Middle frontal gyrus (tissue), 1 donor: ENCODE data around the gene TUBA3E.
"Not testable (repeated sequence)": the region's sequence is repeated elsewhere in the genome, so short reads cannot be mapped to it uniquely, and the experiment has no call there.

ENCODE experiments used
- DNase-seq: peaks from one replicate; pipeline ENCODE4 v3.0.0-alpha.2; 2015; ENCODE audit warnings: low spot score; ENCODE audit errors: extremely low spot score

TUBA3E gene

DNA sequence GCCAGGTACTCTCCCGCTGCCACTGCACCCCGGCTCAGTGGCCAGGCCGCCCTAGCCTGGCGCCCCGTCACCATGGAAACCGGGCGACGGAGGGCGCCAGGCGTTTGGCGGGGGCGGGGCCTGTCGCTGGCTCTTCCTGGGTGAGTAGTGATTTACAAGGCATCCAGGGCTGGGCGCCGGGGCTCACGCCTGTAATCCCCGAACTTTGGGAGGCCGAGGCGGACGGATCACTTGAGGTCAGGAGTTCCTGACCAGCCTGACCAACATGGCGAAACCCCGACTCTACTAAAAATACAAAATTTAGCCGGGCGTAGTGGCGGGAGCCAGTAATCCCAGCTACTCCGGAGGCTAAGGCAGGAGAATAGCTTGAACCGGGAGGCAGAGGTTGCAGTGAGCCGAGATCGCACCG, 53.2 kb downstream of the TUBA3E start, which contains the start of gene CCDC74B:
Gene CCDC74B, minus strand, starts transcription at position 107 of the 409 bp plus-strand sequence. CDS start 116 bp downstream, outside the sequence.
- not testable (repeated sequence) for DNase-seq

DNA sequence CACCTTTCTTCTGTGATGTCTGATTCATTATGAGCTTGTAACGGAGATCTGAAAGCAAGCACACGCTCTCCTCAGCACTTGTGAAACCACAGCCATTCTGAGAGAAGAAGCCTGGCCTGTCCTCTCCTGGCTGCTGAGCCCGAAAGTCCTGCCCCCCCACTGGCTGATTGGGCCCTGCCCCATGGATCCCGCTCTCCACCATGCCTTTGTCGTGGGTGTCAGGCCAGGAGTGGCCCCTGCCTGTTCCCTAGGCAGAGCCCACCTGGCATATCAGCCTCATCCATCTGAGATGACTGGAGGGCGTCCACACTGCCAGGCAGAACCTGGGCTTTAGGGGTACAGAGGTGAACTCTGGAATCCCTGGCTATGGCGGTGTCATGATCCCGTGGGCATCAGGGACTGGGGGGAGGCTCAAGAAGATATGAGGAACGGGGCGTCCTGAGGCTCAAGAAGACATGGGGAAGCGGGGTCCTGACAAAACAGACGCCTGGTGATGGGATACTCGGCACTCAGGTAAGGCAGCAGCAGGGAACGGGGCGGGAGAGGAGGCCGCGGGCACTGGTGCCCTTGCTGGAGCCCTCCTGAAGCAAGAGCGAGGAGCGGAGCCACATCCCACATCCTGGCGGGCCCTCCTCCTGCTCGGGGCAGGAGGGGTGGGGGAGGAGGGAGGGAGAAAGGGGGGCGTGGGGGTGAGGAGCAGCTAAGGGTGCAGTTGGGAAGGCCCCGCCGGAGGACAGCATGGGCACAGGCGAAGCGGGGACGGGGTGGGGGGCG, 54.8 kb downstream of the TUBA3E start:
- not testable (repeated sequence) for DNase-seq

DNA sequence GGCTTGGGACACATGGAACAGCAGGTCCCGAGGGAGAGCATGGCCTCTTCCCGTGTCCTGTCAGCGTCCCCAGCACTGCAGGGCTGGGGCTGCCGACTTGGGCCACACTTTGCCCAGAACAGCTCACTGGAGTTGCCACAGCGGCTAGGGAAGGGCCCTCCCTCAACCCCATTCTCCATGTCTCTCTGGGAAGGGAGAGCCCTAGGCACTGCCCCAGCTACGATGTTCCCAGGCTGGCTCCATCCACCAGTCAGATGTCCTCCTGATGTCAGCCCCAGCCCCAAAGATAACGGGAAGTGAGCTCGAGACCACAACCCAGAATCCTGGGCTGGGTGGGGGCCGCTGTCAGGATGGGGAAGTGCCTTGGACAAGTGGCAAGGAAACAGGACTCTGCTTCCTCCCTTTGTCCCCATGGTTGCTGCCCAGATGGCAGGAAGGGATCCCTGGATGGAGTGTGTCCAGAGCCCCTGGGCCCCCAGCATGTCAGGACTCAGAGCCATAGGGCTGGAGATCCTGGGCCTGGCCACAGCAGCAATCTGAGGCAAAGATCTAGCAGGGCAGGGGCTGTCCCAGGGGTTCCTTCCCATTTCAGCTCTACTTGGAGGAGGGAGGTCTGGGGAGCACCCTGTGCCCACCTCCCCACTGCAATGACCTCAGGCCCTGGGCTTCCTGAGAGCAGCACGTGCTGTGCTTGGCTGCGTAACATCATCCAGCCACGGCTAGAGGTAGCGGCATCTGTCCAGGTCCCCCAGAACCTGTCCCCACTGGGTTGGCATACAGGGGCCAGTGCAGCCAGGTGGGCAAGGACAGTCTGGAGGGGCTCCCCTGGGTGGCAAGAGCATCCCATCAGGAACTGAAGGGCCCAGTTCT, 55.6 kb downstream of the TUBA3E start:
- not testable (repeated sequence) for DNase-seq
